ENCODE data around the gene RNF175. TPM values are rescaled to one million over a fixed set of nuclear protein-coding genes. Genes with fewer than 3 reads are reported as not detected.
A peak's percentile ranks its signal among the peaks of the same experiment; 100 is the strongest.

Gene RNF175
- total RNA-seq, 4 donors from 2014 or later, result 0.39 to 0.63 TPM; not detected in 2

DNA sequence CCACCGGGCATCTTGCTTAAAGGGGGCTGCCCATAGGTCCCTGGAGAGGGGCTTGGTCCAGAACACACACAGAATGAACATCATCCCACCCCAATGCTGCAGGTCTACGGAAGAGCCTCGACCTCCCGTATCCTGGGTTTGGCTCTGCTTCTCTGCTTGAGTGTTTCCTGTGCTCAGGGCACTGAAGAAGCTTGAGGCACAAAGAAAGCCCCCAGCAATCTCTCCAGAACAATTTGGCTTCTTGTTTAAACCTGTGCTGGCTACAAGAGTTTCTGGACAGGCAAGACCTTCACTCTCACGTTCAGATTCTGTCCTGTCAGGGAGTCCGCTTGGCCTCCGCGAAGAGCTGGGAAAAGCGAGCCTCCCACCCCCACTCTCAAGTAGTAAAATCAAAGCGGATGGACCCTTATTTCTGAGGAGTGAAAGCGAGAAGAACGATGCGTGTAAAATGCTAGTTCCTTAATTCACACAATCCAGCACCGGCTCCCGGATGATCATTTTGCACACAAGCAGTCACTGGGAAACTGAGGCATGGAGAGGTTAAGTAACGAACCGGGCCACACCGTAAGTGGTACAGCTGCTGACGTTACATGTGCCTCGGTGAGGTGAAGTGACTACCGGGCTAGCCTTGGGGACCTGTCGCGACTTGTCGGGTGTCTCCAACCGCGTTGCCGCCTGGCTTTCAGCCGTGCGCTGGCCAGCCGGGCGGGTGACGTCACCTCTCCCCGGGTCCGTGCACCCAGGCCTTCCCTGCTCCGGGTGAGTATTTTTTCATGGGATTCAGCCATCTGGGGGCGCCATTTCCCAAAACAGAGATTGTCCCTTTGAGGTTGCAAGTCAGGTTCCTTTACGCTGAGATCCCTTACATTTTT lies 32.2 kb upstream of the RNF175 start:
- H3K4me1 ChIP-seq, result peaks cover 0 to 62% (median 27%) of the 10 kb centered on the region in 4 donors
- WGBS, 2 donors, result 7 to 18% methylated on average over 30 to 36 of the region's 37 CpGs
- TF ChIP-seq EP300 (IDR thresholded peaks at IDR 0.05) (no peak), POLR2A (IDR thresholded peaks at IDR 0.05) (no peak)
- TF ChIP-seq, protein P1, sequence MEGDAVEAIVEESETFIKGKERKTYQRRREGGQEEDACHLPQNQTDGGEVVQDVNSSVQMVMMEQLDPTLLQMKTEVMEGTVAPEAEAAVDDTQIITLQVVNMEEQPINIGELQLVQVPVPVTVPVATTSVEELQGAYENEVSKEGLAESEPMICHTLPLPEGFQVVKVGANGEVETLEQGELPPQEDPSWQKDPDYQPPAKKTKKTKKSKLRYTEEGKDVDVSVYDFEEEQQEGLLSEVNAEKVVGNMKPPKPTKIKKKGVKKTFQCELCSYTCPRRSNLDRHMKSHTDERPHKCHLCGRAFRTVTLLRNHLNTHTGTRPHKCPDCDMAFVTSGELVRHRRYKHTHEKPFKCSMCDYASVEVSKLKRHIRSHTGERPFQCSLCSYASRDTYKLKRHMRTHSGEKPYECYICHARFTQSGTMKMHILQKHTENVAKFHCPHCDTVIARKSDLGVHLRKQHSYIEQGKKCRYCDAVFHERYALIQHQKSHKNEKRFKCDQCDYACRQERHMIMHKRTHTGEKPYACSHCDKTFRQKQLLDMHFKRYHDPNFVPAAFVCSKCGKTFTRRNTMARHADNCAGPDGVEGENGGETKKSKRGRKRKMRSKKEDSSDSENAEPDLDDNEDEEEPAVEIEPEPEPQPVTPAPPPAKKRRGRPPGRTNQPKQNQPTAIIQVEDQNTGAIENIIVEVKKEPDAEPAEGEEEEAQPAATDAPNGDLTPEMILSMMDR (IDR thresholded peaks at IDR 0.05), result peak in 3 of 5 experiments; percentile 26 to 41 (median 38)

DNA sequence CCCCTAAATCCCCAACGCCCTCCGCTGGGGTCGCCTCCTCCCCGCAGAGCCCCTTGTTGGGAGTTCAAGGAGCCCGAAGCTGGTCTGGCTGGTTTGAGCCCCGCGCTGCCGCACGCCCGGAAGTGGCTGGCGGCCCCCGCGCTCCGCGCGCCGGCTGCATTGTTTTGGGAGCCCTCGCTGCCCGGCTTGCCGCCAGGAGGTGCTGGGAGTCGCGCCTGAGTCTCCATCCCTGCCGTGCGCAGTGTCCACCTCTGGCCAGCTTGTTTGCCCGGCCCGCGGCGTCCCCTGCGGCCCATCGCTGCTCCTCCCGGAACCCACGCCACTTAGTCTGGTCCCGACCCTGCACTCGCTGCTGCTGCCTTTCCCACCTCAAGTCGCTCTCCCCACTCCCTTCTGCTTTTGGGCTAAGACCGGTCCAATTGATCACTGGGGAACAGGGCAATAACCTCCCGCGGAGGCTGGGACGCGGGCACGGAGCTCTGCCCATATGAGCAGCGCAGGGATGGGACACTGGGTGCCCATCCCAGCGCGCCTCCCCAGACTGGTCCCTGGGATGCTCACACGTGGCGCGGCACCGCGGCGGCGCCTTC lies 31.2 kb upstream of the RNF175 start:
- H3K36me3 ChIP-seq, result no peaks in the 10 kb centered on the region
- H3K4me1 ChIP-seq, result peaks cover 0 to 64% (median 27%) of the 10 kb centered on the region in 4 donors
- H3K27ac ChIP-seq, result peak overlapping the region in 2 of 4 donors; percentile 15 to 70
- WGBS, 2 donors, result 5 to 9% methylated on average over 34 to 42 of the region's 51 CpGs
- TF ChIP-seq POLR2A (IDR thresholded peaks at IDR 0.05) (no peak), EP300 (IDR thresholded peaks at IDR 0.05) (no peak)
- TF ChIP-seq, protein P1 (IDR thresholded peaks at IDR 0.05), result peak in 1 of 5 experiments; percentile 36
- H3K9me3 ChIP-seq, result no peaks in the 10 kb centered on the region
- peak; percentile 35 to 41 for DNase-seq (ENCODE audit: low spot score in 2 of 2)
- peaks cover 0 to 80% of the 10 kb centered on the region in 2 donors for H3K27me3 ChIP-seq
- peak overlapping the region; percentile 7 to 49 (median 31) for H3K4me3 ChIP-seq

More for the DNA sequence above, 32.2 kb upstream of the RNF175 start:
- H3K36me3 ChIP-seq, result no peaks in the 10 kb centered on the region
- peaks cover 0 to 73% of the 10 kb centered on the region in 2 donors for H3K27me3 ChIP-seq
- peak overlapping the region; percentile 7 to 49 (median 14) for H3K4me3 ChIP-seq
- DNase-seq (ENCODE audit: low spot score in 2 of 2), result peak; percentile 70 to 88
- H3K9me3 ChIP-seq, result no peaks in the 10 kb centered on the region
- H3K27ac ChIP-seq, result peak overlapping the region in 1 of 4 donors; percentile 70

DNA sequence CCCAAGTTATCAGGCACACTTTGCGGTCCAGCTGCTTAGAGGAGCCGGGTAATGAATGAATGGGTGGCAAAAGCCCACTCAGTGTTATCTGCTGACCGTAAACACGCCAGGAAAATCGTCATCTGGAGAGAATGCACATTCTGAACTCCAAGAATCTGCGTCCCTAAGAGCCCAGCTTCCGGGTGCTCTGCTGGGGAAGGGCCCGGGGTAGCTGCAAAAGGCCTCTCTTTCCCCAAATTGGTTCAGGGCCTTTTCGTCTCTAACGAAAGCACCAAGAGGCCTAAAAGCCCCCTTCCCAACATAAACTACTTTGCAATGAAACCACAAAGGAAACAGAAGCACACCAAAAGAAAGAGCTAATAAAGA lies 30.7 kb upstream of the RNF175 start:
- Histone ChIP-seq H3K4me3 (peak overlapping the region in 2 of 4 donors; percentile 7 to 49), H3K27ac (peak overlapping the region in 2 of 4 donors; percentile 15 to 70), H3K36me3 (no peaks in the 10 kb centered on the region), H3K4me1 (peaks cover 0 to 69% (median 27%) of the 10 kb centered on the region in 4 donors), H3K9me3 (no peaks in the 10 kb centered on the region), H3K27me3 (peaks cover 0 to 80% of the 10 kb centered on the region in 2 donors)
- TF ChIP-seq, protein P1 (IDR thresholded peaks at IDR 0.05), result no peak
- no peak for TF ChIP-seq EP300 (IDR thresholded peaks at IDR 0.05)
- TF ChIP-seq POLR2A (IDR thresholded peaks at IDR 0.05), result no peak
- DNase-seq (ENCODE audit: low spot score in 2 of 2), result no peak
- 62 to 65% methylated on average over 10 of the region's 10 CpGs for WGBS, 2 donors

- TF ChIP-seq EP300 (IDR thresholded peaks at IDR 0.05) (no peak), POLR2A (IDR thresholded peaks at IDR 0.05) (no peak)
- TF ChIP-seq, protein P1 (IDR thresholded peaks at IDR 0.05), result no peak
- peak overlapping the region in 1 of 4 donors; percentile 76 for H3K27ac ChIP-seq
- peak in 1 of 2 donors; percentile 29 for DNase-seq (ENCODE audit: low spot score in 2 of 2)
- H3K9me3 ChIP-seq, result no peaks in the 10 kb centered on the region
- WGBS, 2 donors, result 37 to 47% methylated on average over 28 of the region's 28 CpGs
- H3K4me3 ChIP-seq, result peak overlapping the region in 2 of 4 donors; percentile 16 to 49
- peaks cover 0 to 79% of the 10 kb centered on the region in 2 donors for H3K27me3 ChIP-seq
- H3K36me3 ChIP-seq, result no peaks in the 10 kb centered on the region
- peaks cover 0 to 69% (median 27%) of the 10 kb centered on the region in 4 donors for H3K4me1 ChIP-seq
Observed at GRCh38 chr4:153789741-153790499, 30.1 kb upstream of the RNF175 start.
